GM21717 (cell line): ENCODE measurements around the gene ARPC5L.
"Not testable (repeated sequence)": the region's sequence is repeated elsewhere in the genome, so short reads cannot be mapped to it uniquely, and the experiment has no call there.

Experiments
- ATAC-seq: cut with Tn5 transposase; IDR thresholded peaks from one replicate; pipeline ENCODE4 v1.9.1; 2021; ENCODE audit warnings: mild to moderate bottlenecking, moderate library complexity; ENCODE audit not compliant: unreplicated experiment

The ARPC5L gene

GRCh38 chr9:124840300-124840833 lies 21.6 kb upstream of the ARPC5L start:
- ATAC-seq: no peak

GRCh38 chr9:124841075-124841821 lies 20.7 kb upstream of the ARPC5L start:
- no peak for ATAC-seq

- no peak for ATAC-seq
These were observed 18.4 kb upstream of the ARPC5L start for GRCh38 chr9:124843456-124844034.

GRCh38 chr9:124844291-124844690 lies 17.6 kb upstream of the ARPC5L start:
- no peak for ATAC-seq

GRCh38 chr9:124846467-124846866 lies 15.5 kb upstream of the ARPC5L start:
- not testable (repeated sequence) for ATAC-seq

GRCh38 chr9:124846969-124847368 lies 15.0 kb upstream of the ARPC5L start:
- no peak for ATAC-seq

GRCh38 chr9:124849801-124850200 lies 12.1 kb upstream of the ARPC5L start:
- no peak for ATAC-seq

GRCh38 chr9:124852121-124852828 lies 9.7 kb upstream of the ARPC5L start:
- no peak for ATAC-seq

GRCh38 chr9:124852829-124853531 lies 8.9 kb upstream of the ARPC5L start, which contains the start of gene WDR38:
Gene WDR38 (plus strand): TSS chr9:124853460. CDS start chr9:124853532, 72 bp downstream.
- ATAC-seq: peak; percentile 65

- no peak for ATAC-seq
These were observed 8.3 kb upstream of the ARPC5L start for GRCh38 chr9:124853605-124854143.

- ATAC-seq: no peak
These were observed 7.8 kb upstream of the ARPC5L start for GRCh38 chr9:124854161-124854560.

GRCh38 chr9:124854822-124855221 lies 7.1 kb upstream of the ARPC5L start:
- ATAC-seq: no peak

GRCh38 chr9:124855566-124855943 lies 6.4 kb upstream of the ARPC5L start:
- no peak for ATAC-seq

- ATAC-seq: no peak
These were observed 5.8 kb upstream of the ARPC5L start for GRCh38 chr9:124855944-124856765.

GRCh38 chr9:124857533-124858162 lies 4.3 kb upstream of the ARPC5L start:
- no peak for ATAC-seq

GRCh38 chr9:124858330-124859046 lies 3.4 kb upstream of the ARPC5L start:
- no peak for ATAC-seq

GRCh38 chr9:124859803-124860581 lies 1.9 kb upstream of the ARPC5L start:
- no peak for ATAC-seq
